ENCODE results near the gene SYNGR1.

Gene SYNGR1

GRCh38 chr22:39364714-39365491 lies 15.1 kb downstream of the SYNGR1 start:
- in situ Hi-C loops (cut with MboI; ENCODE audit: low sequenced_read_pairs) = no loop called here

- in situ Hi-C loops (cut with MboI; ENCODE audit: low sequenced_read_pairs) = no loop called here
These were observed 15.6 kb downstream of the SYNGR1 start for GRCh38 chr22:39365492-39365780.

- in situ Hi-C loops (cut with MboI; ENCODE audit: low sequenced_read_pairs) = no loop called here
These were observed 17.2 kb downstream of the SYNGR1 start for GRCh38 chr22:39367035-39367434.

GRCh38 chr22:39368461-39368911 lies 18.7 kb downstream of the SYNGR1 start:
- in situ Hi-C loops (cut with MboI; ENCODE audit: low sequenced_read_pairs) = no loop called here

GRCh38 chr22:39369186-39369585 lies 19.4 kb downstream of the SYNGR1 start:
- in situ Hi-C loops (cut with MboI; ENCODE audit: low sequenced_read_pairs) = no loop called here

GRCh38 chr22:39369586-39369985 lies 19.8 kb downstream of the SYNGR1 start:
- in situ Hi-C loops (cut with MboI; ENCODE audit: low sequenced_read_pairs) = no loop called here

GRCh38 chr22:39371732-39372131 lies 21.9 kb downstream of the SYNGR1 start:
- in situ Hi-C loops (cut with MboI; ENCODE audit: low sequenced_read_pairs) = no loop called here

- in situ Hi-C loops (cut with MboI; ENCODE audit: low sequenced_read_pairs) = no loop called here
These were observed 24.4 kb downstream of the SYNGR1 start for GRCh38 chr22:39374191-39374590.

- in situ Hi-C loops (cut with MboI; ENCODE audit: low sequenced_read_pairs) = no loop called here
These were observed 25.0 kb downstream of the SYNGR1 start for GRCh38 chr22:39374801-39375200.

GRCh38 chr22:39375646-39376045 lies 25.9 kb downstream of the SYNGR1 start:
- in situ Hi-C loops (cut with MboI; ENCODE audit: low sequenced_read_pairs) = no loop called here

- in situ Hi-C loops (cut with MboI; ENCODE audit: low sequenced_read_pairs) = no loop called here
These were observed 30.3 kb downstream of the SYNGR1 start for GRCh38 chr22:39379756-39380730.

- in situ Hi-C loops (cut with MboI; ENCODE audit: low sequenced_read_pairs) = no loop called here
These were observed 31.4 kb downstream of the SYNGR1 start for GRCh38 chr22:39381009-39381755.

GRCh38 chr22:39381930-39382329 lies 32.1 kb downstream of the SYNGR1 start:
- in situ Hi-C loops (cut with MboI; ENCODE audit: low sequenced_read_pairs) = no loop called here

GRCh38 chr22:39382410-39382809 lies 32.6 kb downstream of the SYNGR1 start:
- in situ Hi-C loops (cut with MboI; ENCODE audit: low sequenced_read_pairs) = no loop called here

GRCh38 chr22:39383841-39384625 lies 34.2 kb downstream of the SYNGR1 start:
- in situ Hi-C loops (cut with MboI; ENCODE audit: low sequenced_read_pairs) = no loop called here

GRCh38 chr22:39384750-39385480 lies 35.1 kb downstream of the SYNGR1 start:
- in situ Hi-C loops (cut with MboI; ENCODE audit: low sequenced_read_pairs) = no loop called here

GRCh38 chr22:39388261-39389011 lies 38.6 kb downstream of the SYNGR1 start:
- in situ Hi-C loops (cut with MboI; ENCODE audit: low sequenced_read_pairs) = no loop called here

- in situ Hi-C loops (cut with MboI; ENCODE audit: low sequenced_read_pairs) = no loop called here
These were observed 39.6 kb downstream of the SYNGR1 start for GRCh38 chr22:39389420-39389819.

- in situ Hi-C loops (cut with MboI; ENCODE audit: low sequenced_read_pairs) = no loop called here
These were observed 42.7 kb downstream of the SYNGR1 start for GRCh38 chr22:39392341-39392948.

Data from hTERT RPE-1 (cell line).